Naive thymus-derived CD4-positive, alpha-beta T cell (primary cell): ENCODE measurements around the gene SLC49A4. TPM values are rescaled to one million over a fixed set of nuclear protein-coding genes. Genes with fewer than 3 reads are reported as not detected.

Source experiments
- ATAC-seq: fragments of 150-1000 bp; cut with Tn5 transposase; 2 replicates; pipeline ENCODE4 v1.10.0; 2021; ENCODE audit warnings: mild to moderate bottlenecking, moderate library complexity
- CTCF ChIA-PET: fragments of 350-600 bp; sonication (Branson Sonifier 250); formaldehyde crosslinking; loops from one replicate; lab custom pipeline; 2021; ENCODE audit warnings: antibody characterized with exemption; lab: Charles Lee
- POLR2A ChIA-PET: fragments of 350-600 bp; sonication (Branson Sonifier 250); formaldehyde crosslinking; loops from one replicate; lab custom pipeline; 2021; ENCODE audit warnings: antibody characterized with exemption, inconsistent platforms; lab: Charles Lee
- DNase-seq, 9 donors: peaks; one replicate each; pipeline versions ENCODE4 v3.0.0 to v3.0.0-alpha.2; 2020 to 2022; ENCODE audit warnings: mixed read lengths in 1 of 9
- H3K27ac ChIP-seq: one replicate; pipeline ENCODE4 v1.7.0; 2013; ENCODE audit warnings: mild to moderate bottlenecking, low read depth, low read length, moderate library complexity
- H3K27me3 ChIP-seq, 2 donors: one replicate each; pipeline ENCODE4 v1.7.0; 2013; ENCODE audit warnings: low read length in 2 of 2, mild to moderate bottlenecking in 2 of 2, moderate library complexity in 2 of 2; ENCODE audit not compliant: control insufficient read depth in 2 of 2, insufficient read depth in 2 of 2
- H3K36me3 ChIP-seq, 3 experiments: 1 replicate in 2 of 3; 2 replicates in 1 of 3; pipeline ENCODE4 v1.7.0; 2013; ENCODE audit warnings: low read length in 3 of 3, mild to moderate bottlenecking in 3 of 3, moderate library complexity in 1 of 3; ENCODE audit not compliant: insufficient read depth in 3 of 3, control insufficient read depth in 2 of 3
- H3K4me1 ChIP-seq, 2 donors: one replicate each; pipeline ENCODE4 v1.7.0; 2013; ENCODE audit warnings: low read length in 2 of 2, mild to moderate bottlenecking in 2 of 2, moderate library complexity in 1 of 2; ENCODE audit not compliant: control insufficient read depth in 2 of 2, insufficient read depth in 2 of 2
- H3K4me3 ChIP-seq: 2 replicates; pipeline ENCODE4 v1.7.0; 2013; ENCODE audit warnings: mild to moderate bottlenecking, low read length
- H3K9me3 ChIP-seq, 3 experiments: 1 replicate in 2 of 3; 2 replicates in 1 of 3; pipeline ENCODE4 v1.7.0; 2013; ENCODE audit warnings: low read length in 3 of 3; ENCODE audit not compliant: control insufficient read depth in 2 of 3
- H3K27ac Mint-ChIP-seq, 9 donors: one replicate each; pipeline ENCODE4 v1.8.0; 2020 to 2022; ENCODE audit warnings: mixed read lengths in 9 of 9, mild to moderate bottlenecking in 8 of 9, moderate library complexity in 5 of 9, inconsistent platforms in 2 of 9
- H3K27me3 Mint-ChIP-seq, 5 donors: one replicate each; pipeline ENCODE4 v1.8.0; 2021 to 2022; ENCODE audit warnings: mixed read lengths in 5 of 5, mild to moderate bottlenecking in 1 of 5
- H3K36me3 Mint-ChIP-seq, 5 donors: one replicate each; pipeline ENCODE4 v1.8.0; 2020 to 2022; ENCODE audit warnings: mixed read lengths in 5 of 5, mild to moderate bottlenecking in 3 of 5, inconsistent platforms in 1 of 5
- H3K4me1 Mint-ChIP-seq, 7 donors: one replicate each; pipeline ENCODE4 v1.8.0; 2020 to 2022; ENCODE audit warnings: mixed read lengths in 7 of 7, mild to moderate bottlenecking in 3 of 7, inconsistent platforms in 1 of 7
- H3K4me3 Mint-ChIP-seq, 10 donors: one replicate each; pipeline ENCODE4 v1.8.0; 2020 to 2022; ENCODE audit warnings: mild to moderate bottlenecking in 10 of 10, mixed read lengths in 10 of 10, moderate library complexity in 6 of 10, inconsistent platforms in 2 of 10
- H3K9me3 Mint-ChIP-seq, 11 donors: one replicate each; pipeline ENCODE4 v1.8.0; 2020 to 2022; ENCODE audit warnings: mixed read lengths in 11 of 11, mild to moderate bottlenecking in 4 of 11, inconsistent platforms in 1 of 11, moderate library complexity in 1 of 11
- intact Hi-C, 2 donors: fragments of 100-400 bp; cut with micrococcal nuclease; formaldehyde crosslinking; loops; one replicate each; pipeline ENCODE4 v1.15.1; 2023
- polyA plus RNA-seq, 2 donors: library from polyadenylated mRNA; unstranded; fragments of 300-500 nt; fragmentation: Illumina TruSeq; gene quantifications; one replicate each; pipeline ENCODE4 v1.2.3, GENCODE V29; 2021
- total RNA-seq, 6 experiments: library from RNA in 5 of 6; stranded (reverse) in 5 of 6; gene quantifications; 1 replicate in 5 of 6; 2 replicates in 1 of 6; pipeline ENCODE4 v1.2.3 and lab custom pipeline; 2021 to 2026

Gene SLC49A4
- total and polyA plus RNA-seq, 7 experiments from 2014 or later: 1.9 to 12.9 (median 8.4) TPM

DNA sequence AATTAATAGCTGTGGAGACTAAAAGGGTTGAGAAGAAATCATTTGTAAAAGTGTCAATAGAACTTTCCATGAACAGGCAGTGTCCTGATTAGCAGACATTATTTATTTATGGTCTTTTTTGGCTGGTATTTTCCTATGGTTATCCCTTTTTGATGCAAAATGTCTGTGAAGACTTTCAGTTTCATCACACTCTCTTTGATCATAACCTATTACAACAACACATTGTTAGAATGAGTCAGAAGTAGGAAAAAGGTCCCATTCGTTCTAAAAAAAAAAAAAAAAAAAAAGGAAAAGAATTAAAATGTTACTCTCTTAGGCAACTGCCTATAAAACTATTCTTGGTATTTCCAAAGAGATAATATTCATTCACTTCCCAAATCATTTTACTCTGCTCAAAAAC is 62.1 kb downstream of the SLC49A4 start:
- no peak for ATAC-seq

DNA sequence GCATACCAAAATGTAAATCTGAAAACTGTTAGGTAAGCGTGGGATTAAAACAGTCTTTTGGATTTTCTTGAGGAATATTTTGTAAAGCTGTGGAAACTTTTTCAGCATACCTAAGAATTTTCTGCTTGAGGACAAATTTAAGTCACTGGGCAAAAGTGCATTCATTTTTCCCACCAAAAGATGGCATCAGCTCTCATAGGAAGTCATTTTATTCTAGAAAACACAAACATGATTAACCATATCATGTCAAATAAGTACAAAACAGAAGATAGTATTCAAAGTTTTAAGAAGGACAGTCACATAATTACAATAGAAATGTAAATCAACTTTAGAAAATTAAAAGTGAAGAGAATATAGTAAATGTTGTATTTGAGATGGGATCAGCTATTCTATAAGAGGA is 63.5 kb downstream of the SLC49A4 start:
- POLR2A ChIA-PET: no interaction called here
- Mint-ChIP-seq H3K9me3 (no peaks in the 10 kb centered on the region), H3K27me3 (no peaks in the 10 kb centered on the region), H3K36me3 (peaks cover 1 to 40% (median 14%) of the 10 kb centered on the region in 5 donors), H3K4me1 (peaks cover 0 to 2% (median 0%) of the 10 kb centered on the region in 7 donors), H3K4me3 (no peak overlapping the region), H3K27ac (no peak overlapping the region)
- CTCF ChIA-PET: no interaction called here
- no peaks in the 10 kb centered on the region for H3K27me3 ChIP-seq
- intact Hi-C loops: loop anchor here (2.0 to 10.0 kb wide), 3 partner anchors 169 to 396 kb away; partner anchors contain the start of gene SEMA5B (in 1 of the 2)
- H3K27ac ChIP-seq: no peak overlapping the region
- H3K36me3 ChIP-seq: peaks cover 4 to 13% (median 5%) of the 10 kb centered on the region in 3 experiments
- no peaks in the 10 kb centered on the region for H3K4me1 ChIP-seq
- DNase-seq (no peak), ATAC-seq (no peak)
- H3K4me3 ChIP-seq: no peak overlapping the region
- H3K9me3 ChIP-seq: no peaks in the 10 kb centered on the region

More for the DNA sequence above, 62.1 kb downstream of the SLC49A4 start:
- Histone ChIP-seq H3K27ac (no peak overlapping the region), H3K27me3 (no peaks in the 10 kb centered on the region), H3K4me1 (no peaks in the 10 kb centered on the region), H3K4me3 (no peak overlapping the region), H3K36me3 (peaks cover 4 to 13% (median 5%) of the 10 kb centered on the region in 3 experiments), H3K9me3 (no peaks in the 10 kb centered on the region)
- Mint-ChIP-seq H3K36me3 (peaks cover 1 to 37% (median 17%) of the 10 kb centered on the region in 5 donors), H3K9me3 (no peaks in the 10 kb centered on the region), H3K4me1 (peaks cover 0 to 2% (median 0%) of the 10 kb centered on the region in 7 donors), H3K27ac (no peak overlapping the region), H3K27me3 (no peaks in the 10 kb centered on the region), H3K4me3 (no peak overlapping the region)
- no peak for DNase-seq
- intact Hi-C loops: loop anchor here in 1 of 2 donors (5.0 to 10.0 kb wide), 2 partner anchors 170 to 398 kb away; partner anchors contain the start of gene SEMA5B
- CTCF ChIA-PET: interaction anchor here (0.6 kb wide), 1 partner anchor 277 kb away, joined by 3 read pairs; no protein-coding TSS in a partner anchor
- POLR2A ChIA-PET: no interaction called here

DNA sequence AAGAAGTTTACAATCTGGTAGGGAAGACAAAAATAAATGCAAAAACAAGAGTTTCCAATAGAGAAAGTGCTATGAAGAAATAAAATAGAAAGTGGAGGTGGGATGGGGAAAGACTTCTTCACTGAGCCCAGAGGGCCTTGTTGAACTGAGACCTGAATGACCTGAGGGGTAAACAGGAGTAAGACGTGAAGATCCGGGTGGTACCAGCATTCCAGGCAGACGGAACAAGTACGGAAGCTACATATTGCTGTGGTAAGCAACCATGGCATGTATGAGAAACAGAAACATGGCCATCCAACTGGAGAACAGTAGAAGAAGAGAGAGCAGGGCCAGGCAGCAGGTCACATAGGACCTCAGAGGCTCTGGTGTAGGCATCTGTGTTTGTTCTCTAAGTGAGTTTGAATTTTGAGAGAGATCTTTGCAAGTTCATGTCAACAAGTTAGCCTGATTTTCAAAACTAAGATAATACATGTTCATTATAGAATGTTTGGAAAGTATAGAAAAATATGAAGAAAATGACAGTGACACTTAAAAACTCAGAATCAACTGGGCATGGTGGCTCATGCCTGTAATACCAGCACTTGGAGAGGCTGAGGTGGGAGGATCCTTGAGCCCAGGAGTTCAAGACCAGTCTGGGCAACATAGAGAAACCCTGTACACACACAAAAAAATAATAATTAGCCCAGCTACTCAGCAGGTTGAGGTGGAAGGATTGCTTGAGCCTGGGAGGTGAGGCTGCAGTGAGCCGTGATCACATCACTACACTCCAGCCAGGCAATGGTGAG is 64.3 kb downstream of the SLC49A4 start:
- Mint-ChIP-seq H3K27me3 (no peaks in the 10 kb centered on the region), H3K36me3 (peaks cover 1 to 40% (median 12%) of the 10 kb centered on the region in 5 donors), H3K27ac (no peak overlapping the region), H3K4me3 (no peak overlapping the region), H3K4me1 (peaks cover 0 to 2% (median 0%) of the 10 kb centered on the region in 7 donors), H3K9me3 (no peaks in the 10 kb centered on the region)
- Histone ChIP-seq H3K4me1 (no peaks in the 10 kb centered on the region), H3K36me3 (peaks cover 4 to 13% (median 5%) of the 10 kb centered on the region in 3 experiments), H3K4me3 (no peak overlapping the region), H3K9me3 (no peaks in the 10 kb centered on the region), H3K27me3 (no peaks in the 10 kb centered on the region), H3K27ac (no peak overlapping the region)
- ChIA-PET CTCF (no interaction called here), POLR2A (no interaction called here)
- DNase-seq: no peak
- no peak for ATAC-seq
- intact Hi-C loops: loop anchor here (2.0 to 10.0 kb wide), 3 partner anchors 168 to 396 kb away; partner anchors contain the start of gene SEMA5B (in 1 of the 2)

DNA sequence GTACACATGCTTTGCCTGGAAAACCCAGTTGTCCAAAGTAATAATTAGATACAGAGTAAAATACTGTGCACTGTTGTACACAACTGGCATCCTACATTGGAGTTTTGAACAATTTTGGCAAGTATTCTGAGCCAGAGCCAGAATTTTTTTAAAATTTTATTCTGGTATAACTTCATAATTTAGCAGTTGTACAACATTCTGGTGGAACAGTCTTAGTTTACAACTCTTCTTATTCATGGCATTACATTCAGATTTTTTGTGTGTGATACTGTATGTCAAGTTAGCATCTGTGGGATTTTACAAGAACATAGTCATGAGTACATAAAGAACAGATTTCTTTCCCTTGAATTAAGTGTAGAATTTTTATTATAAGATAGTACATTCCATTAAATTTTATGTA is 67.5 kb downstream of the SLC49A4 start:
- no peaks in the 10 kb centered on the region for H3K27me3 Mint-ChIP-seq
- DNase-seq: no peak
- Histone ChIP-seq H3K27me3 (no peaks in the 10 kb centered on the region), H3K9me3 (no peaks in the 10 kb centered on the region), H3K4me1 (no peaks in the 10 kb centered on the region), H3K36me3 (peaks cover 0 to 10% (median 5%) of the 10 kb centered on the region in 3 experiments), H3K27ac (no peak overlapping the region), H3K4me3 (no peak overlapping the region)
- no peak overlapping the region for H3K4me3 Mint-ChIP-seq
- ChIA-PET CTCF (no interaction called here), POLR2A (no interaction called here)
- intact Hi-C loops: loop anchor here in 1 of 2 donors (10.0 kb wide), 1 partner anchor 108 kb away; no protein-coding TSS in a partner anchor
- H3K4me1 Mint-ChIP-seq: no peaks in the 10 kb centered on the region
- H3K9me3 Mint-ChIP-seq: no peaks in the 10 kb centered on the region
- ATAC-seq: no peak
- peaks cover 0 to 40% (median 13%) of the 10 kb centered on the region in 5 donors for H3K36me3 Mint-ChIP-seq
- H3K27ac Mint-ChIP-seq: no peak overlapping the region

DNA sequence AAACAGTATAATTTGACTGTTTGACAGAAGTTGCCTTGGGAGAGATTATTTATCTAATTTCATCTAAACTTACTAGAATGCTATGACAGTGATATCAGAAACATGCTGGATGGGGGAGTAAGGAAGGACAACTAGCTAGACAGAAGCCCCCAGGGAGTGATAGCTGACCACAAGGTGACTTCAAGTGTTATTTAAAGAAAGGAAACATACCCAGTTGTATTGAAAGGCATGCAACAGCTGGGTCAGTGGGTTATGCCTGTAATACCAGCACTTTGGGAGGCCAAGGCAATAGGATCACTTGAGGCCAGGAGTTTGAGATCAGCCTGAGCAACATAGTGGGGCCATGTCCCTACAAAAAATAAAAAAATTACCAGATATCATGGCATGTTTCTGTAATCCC is 69.6 kb downstream of the SLC49A4 start:
- H3K36me3 Mint-ChIP-seq: peaks cover 0 to 30% (median 20%) of the 10 kb centered on the region in 5 donors
- H3K27me3 Mint-ChIP-seq: no peaks in the 10 kb centered on the region
- no peak overlapping the region for H3K4me3 Mint-ChIP-seq
- DNase-seq (no peak), ATAC-seq (no peak)
- Histone ChIP-seq H3K4me3 (no peak overlapping the region), H3K36me3 (peaks cover 0 to 10% (median 5%) of the 10 kb centered on the region in 3 experiments), H3K27me3 (no peaks in the 10 kb centered on the region), H3K27ac (no peak overlapping the region), H3K9me3 (no peaks in the 10 kb centered on the region), H3K4me1 (no peaks in the 10 kb centered on the region)
- H3K9me3 Mint-ChIP-seq: no peaks in the 10 kb centered on the region
- intact Hi-C loops: loop anchor here in 1 of 2 donors (10.0 kb wide), 1 partner anchor 110 kb away; no protein-coding TSS in a partner anchor
- H3K27ac Mint-ChIP-seq: no peak overlapping the region
- H3K4me1 Mint-ChIP-seq: no peaks in the 10 kb centered on the region
- CTCF ChIA-PET: no interaction called here
- POLR2A ChIA-PET: no interaction called here

DNA sequence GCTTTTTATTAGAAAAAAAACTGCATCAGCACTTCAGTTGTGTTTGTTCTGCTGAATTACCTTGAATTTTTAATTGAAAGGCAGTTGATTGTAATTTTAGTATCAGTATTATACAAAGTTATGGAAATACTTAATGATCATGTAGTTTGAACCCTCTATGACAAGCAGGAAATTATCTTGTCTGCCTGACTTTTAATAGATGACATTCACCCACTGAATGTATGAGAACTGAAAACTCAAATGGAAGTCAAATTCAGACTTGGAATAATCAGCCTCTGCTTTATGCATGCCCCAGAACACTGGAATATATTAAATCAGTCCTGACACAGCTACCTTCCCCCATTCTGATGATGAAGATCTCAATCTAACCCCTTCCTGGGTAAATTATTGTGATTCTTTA is 73.5 kb downstream of the SLC49A4 start:
- peaks cover 0 to 36% (median 26%) of the 10 kb centered on the region in 5 donors for H3K36me3 Mint-ChIP-seq
- no peaks in the 10 kb centered on the region for H3K9me3 Mint-ChIP-seq
- CTCF ChIA-PET: interaction anchor here (0.6 kb wide), 1 partner anchor 112 kb away, joined by 3 read pairs; no protein-coding TSS in a partner anchor

More for the DNA sequence above, 73.5 kb downstream of the SLC49A4 start:
- Histone ChIP-seq H3K4me1 (no peaks in the 10 kb centered on the region), H3K9me3 (no peaks in the 10 kb centered on the region), H3K36me3 (peaks cover 0 to 10% (median 0%) of the 10 kb centered on the region in 3 experiments), H3K27me3 (no peaks in the 10 kb centered on the region), H3K4me3 (no peak overlapping the region), H3K27ac (no peak overlapping the region)
- intact Hi-C loops: loop anchor here in 1 of 2 donors (10.0 kb wide), 1 partner anchor 114 kb away; no protein-coding TSS in a partner anchor
- ATAC-seq: no peak
- POLR2A ChIA-PET: interaction anchor here (0.6 kb wide), 1 partner anchor 196 kb away, joined by 3 read pairs; no protein-coding TSS in a partner anchor
- no peak overlapping the region for H3K27ac Mint-ChIP-seq
- H3K4me1 Mint-ChIP-seq: no peaks in the 10 kb centered on the region
- H3K27me3 Mint-ChIP-seq: no peaks in the 10 kb centered on the region
- H3K4me3 Mint-ChIP-seq: no peak overlapping the region
- no peak for DNase-seq
